Measurements from ENCODE around the gene EVC2.

- TF ChIP-seq CTCF (conservative IDR thresholded peaks at IDR 0.05; ENCODE audit: low read depth, low read length) (no peak), EZH2 (IDR thresholded peaks at IDR 0.05; ENCODE audit: low read length, unreplicated experiment) (no peak), EZH2phosphoT487 (IDR thresholded peaks at IDR 0.05; ENCODE audit: borderline replicate concordance, low read length) (no peak)
Observed at GRCh38 chr4:5566991-5567390, 141.4 kb downstream of the EVC2 start.

Measured in PC-3 (cell line).